IPS DF 4.7 (cell line): ENCODE data around the gene RDH12.

Source experiments
- DNase-seq: peaks from one replicate; pipeline ENCODE4 v3.0.0-alpha.2; 2013; ENCODE audit warnings: low spot score; ENCODE audit errors: extremely low read depth

Gene RDH12

DNA sequence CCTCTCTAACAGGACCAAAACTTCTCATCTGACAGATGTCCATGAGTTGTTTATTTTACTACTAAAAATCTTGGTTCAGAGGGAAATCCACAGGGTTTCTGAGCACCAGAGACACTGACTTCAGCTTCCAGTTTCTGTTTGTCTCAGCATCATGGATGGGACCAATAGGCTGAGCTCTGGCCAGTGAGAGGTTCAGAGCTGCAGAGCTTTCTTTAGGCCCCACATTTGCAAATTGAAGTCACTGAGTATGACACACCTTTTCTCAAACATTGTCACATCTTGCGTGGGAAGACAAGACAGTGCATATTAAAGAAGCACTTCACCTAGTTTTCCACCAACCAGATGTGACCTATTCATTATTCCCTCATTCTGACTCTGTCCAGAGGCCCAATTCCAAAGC lies 45.2 kb downstream of the RDH12 start:
- no peak for DNase-seq

DNA sequence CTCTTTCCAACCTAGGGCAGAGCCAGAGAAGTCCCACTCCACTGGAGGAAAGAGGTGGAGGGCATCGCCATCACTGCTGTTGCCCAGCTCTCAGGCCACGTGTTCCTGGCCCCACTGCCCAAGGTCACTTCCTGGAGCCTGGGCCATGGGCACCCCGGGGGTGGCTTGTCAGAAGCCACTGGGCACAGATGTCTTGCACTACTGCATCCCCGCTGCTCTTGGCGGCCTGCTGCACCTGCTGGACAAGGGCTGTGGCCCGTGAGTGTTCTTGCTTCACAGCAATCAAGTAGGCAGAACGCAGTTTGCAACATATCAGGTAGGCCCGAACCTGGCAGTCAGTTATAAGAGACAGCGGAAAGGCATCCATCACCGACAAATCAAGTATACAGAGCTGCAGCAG lies 46.6 kb downstream of the RDH12 start:
- DNase-seq, result no peak

DNA sequence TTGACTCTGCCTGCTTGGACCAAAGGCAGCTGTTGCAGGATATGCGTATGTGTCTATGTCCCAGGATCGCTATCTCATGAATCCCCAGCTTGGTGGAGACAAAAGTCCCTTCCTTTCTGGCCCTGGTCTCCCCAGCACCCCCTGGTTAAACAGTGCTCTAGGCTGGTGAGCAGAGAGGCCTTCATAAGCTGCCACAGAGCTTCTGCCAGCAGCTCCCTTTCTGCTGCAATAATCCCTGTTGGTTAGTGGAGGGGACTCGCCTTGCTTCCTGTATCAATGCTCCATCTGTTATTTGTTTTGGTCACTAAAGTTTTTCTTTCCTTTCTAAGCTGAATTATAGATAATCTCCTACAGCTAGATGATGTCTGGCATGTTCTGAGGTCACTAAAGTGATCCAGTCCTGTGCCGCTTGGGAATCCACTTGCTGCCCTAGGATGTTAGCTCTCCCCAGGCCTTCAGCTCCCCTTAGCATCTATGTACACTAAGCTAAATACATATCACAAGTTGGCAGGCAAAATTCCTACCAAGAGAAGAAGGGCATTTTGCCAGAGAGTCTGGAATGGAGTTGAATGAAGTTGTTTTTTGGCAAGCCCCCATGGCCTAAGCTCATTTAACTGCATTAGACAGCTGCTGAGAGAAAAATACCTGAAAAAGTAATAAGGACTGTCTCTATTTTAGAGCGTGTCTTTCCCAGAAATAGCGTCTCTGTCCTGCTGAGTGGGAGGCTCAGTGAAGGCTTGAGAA lies 47.8 kb downstream of the RDH12 start:
- DNase-seq, result no peak

DNA sequence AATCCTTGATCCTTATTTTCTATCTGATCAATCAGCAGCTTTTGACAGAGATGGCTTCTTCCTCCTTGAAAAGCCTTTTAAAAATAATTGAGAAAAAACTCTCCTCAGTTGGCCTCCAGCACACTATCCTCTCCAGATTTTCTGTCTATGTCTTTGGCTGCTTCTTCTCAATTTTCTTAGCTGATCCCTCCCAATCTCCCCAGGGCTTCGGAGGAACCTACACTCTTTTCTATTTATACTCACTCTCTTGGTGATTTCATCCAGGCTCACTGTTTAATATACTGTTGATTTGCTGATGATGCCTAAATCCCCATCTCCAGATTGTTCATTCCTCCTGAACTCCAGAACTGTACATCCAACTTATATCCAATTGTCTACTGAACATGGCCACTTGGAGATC lies 54.8 kb downstream of the RDH12 start:
- DNase-seq, result no peak

DNA sequence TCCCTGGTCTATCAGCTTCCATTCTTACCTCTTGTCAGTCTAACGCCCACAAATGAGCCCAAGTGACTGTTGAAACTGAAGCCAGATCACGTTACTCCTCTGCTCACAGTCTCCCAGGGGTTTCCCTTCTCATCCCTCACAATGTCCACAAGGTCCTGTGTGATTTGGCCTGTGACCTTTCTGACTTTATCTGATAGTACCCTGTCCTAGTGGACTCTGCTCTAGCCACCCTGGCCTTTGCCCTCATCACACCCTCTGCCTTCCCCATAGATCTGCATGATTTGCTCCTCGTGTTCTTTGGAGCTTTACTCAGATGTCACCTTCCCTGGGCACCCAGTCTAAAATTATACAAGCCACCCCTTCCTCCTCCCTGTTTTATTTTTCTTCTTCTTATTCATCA lies 55.5 kb downstream of the RDH12 start:
- DNase-seq, result no peak

DNA sequence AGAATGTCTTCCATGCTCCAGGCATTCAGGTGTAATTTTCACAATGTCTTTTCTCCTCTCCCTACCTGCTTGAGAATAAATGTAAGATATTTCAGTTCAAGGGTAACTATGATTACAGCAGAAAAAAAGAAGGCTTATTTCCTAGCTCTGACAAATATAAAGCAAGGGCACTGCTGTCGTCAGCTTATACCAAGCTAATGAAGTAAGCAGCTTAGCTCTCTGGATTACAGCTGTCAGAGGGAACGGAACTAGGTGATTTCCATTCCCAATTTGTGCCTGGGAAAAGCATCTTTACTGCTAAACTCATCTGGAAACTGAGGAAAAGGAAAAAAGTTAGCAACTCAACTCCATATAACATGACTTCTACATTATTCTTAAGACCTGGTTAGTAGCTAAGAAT lies 58.2 kb downstream of the RDH12 start:
- DNase-seq, result no peak

DNA sequence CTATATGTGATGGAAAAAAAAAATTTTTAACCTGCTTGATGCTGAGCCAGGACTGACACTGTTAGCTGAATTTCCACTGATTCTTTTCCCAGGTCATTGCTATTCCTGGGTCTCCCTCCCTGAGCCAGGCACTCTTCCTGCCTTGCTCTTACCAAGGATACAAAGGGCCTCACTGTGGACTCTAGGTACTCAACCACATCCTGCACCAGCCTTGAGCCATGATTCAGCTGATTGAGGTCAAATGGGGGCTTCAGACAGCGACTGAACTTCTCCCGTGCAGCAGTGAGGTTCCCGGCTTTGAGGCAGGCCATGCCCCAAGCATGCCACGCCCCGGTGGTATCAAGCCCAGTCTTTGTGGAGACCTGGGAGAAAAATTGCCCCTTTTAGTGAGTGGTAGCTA lies 60.4 kb downstream of the RDH12 start:
- DNase-seq, result no peak

DNA sequence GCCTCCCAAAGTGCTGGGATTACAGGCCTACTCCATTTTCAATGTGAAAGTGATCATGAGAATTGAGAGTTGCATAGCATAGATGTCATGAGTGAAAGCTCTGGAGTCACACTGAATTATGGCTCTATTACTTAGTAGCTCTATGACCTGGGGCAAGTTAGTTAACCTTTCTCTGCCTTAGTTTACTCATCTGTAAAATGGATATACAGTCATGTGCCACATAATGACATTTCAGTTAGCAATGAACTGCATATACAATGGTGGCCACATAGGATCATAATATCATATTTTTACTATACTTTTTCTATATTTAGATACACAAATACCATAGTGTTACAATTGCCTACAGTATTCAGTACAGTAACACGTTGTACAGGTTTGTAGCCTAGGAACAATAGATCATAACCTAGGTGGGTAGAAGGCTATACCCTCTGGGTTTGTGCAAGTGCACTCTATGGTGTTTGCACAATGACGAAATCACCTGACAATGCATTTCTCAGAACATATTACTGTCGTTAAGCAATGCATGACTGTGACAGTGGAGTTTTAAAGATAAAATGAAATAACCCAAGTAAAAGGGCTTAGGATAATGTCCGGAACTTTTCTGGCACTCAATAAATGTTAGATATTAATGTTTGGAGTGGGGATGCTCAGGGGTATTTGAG lies 61.6 kb downstream of the RDH12 start:
- no peak for DNase-seq

DNA sequence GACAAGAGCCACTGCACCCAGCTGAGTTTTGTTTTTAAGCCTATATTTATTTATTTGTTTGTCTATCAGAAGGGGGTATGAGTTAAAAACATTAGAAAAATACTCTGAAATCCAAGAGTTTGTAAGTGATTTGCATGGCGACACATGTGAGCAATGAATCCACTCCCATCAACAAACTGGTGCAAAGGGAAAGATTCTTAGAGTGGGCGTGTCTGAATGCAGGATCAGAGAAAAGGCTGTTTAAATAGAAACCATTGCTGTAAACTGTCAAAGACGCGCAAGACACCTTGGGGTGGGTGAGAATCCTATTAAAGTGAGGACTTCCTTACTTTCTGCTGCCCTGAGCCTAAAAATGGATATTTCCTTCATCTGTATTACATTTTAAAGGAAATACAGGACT lies 62.8 kb downstream of the RDH12 start:
- no peak for DNase-seq

DNA sequence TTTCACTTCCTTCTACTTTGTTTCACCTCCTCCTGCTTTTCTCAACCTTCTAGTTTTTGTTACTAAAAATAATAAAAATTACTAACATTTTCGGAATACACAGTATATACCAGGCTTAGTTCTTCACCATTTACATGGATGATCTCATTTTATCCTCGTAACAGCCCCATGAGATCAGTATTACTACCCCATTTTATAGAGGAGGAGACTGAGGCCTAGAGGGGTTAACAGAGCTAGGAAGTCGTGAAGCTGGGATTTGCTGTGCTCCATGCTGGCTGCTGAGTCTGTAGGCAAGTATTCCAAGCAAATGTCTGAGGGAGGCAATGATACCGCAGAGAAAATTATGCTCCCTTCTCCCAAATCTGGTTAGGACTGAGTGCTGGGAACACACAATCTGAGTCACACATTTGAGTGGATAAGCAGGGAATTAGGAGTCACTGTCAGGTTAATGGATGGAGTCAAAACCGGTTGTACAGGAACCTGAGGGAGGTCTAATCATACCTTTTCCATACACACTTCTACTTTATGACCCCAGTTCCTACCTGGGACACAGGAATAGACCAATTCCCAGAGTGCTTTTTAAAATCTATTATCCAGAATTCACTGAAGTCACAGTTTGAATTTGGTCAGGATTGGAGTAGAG lies 63.6 kb downstream of the RDH12 start:
- no peak for DNase-seq

DNA sequence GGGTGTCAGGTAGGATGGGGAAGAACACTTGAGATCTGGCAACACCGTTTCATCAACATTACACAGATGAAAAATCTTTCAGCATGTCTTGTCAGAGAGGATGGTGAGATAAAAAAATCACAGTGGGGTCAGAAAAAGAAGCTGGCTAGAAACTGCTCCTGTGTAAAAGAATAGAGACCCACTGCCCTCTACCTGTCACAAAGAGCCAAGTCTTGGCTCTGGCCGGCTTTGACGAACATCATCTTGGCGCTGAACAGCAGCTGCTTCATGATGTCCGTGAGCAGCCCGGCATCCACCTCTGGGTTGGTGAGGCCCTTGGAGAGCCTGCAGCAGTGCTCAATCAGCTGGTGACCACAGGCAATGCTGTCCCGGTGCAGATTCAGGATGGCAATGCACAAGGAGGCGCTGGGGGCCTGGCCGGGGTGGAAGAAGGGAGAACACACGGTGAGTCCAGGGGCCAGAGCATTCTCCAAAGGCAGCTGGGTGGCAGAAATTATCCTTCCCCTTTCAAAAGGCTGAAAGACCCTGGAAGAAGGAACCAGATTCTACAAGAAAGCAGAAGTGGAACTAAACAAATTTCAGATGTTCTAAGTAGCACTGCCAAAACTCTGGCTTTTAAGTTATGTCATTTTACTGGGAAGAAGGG lies 64.5 kb downstream of the RDH12 start:
- no peak for DNase-seq

DNA sequence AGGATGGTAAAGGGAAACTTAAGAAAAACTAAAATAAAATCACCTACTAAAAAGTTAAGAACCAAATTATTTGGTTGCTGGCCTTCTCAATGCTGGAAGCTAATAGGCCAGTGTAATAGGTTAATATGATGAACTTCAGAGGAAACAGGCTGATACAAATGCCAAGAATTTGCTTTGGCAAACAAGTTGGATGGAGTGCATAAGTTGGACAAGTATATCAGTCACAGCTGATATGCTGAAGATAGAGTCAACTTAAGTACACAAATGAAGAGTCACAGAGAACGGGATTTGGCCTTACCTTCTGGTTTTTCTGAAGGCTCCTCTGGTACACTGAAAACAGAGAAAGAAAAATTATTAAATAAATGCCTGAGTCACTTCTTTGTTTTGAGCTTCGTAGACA lies 66.5 kb downstream of the RDH12 start:
- DNase-seq, result no peak

DNA sequence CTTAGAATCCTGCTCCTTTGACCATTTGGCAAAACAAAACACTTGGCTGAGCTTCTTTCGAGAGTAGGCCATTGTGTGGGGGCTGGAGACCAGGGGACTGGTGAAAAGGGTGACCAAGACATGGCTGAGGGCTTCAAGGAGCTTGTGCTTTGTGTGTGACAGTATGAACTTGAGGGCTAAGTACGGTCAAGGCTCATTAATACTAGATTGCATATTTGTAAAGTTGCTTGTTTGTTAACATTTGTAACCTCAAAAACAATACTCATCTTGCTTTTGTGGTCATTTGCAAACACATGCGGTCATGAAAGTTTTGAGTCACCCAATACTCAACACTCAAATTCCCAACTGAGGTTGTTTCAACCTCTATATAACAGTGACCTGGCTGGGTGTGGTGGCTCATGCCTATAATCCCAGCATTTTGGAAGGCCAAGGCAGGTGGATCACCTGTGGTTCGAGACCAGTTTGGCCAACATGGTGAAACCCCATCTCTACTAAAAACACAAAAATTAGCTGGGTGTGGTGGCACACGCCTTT lies 72.2 kb downstream of the RDH12 start:
- no peak for DNase-seq

DNA sequence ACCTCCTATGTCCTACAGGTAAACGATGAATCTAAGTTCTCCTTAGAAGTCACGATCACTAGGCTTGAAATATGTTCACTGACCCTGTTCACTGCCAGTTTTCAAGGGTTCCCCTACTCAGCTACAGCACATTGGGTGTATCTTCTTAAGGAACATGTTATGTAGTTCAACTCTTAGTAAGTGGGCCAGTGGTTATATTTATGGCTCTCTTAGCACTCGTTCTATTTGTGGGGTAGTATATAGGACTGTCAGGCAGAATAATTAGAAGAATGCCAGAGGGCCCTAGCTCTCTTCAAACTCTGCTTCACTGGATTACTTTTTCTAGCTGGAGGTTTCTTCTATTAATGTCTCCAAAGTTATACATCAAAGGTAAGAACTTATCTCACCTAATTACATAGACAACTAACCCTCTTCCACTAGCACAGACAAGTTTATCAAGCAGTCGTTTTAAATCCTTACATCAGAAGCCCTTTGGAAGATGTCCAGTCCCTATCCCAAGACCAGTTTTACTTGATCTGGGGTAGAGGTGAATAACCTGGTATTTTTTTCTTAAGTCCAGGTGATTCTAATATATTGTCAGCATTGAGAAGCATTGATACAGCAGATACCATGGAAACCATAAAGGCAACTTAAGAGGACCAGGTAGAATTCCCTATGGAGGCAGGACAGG lies 75.1 kb downstream of the RDH12 start:
- no peak for DNase-seq

DNA sequence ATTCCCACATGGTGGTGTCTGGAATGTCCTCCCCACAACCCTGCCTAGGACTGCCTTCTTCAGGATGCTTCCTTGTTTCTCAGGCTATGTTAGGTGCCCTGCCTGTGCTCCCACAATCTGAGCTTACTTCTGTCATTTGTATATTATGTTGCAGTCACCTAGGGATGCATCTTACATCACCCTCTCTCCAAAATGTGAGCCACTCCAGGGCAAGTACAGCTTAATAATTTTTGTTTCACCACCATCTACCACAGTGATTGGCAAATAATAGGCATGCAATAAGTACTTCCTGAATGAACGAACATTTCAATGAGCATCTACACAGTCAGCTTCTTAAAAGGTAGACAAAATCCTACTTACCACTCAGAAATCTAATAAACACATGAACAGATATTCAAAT lies 77.1 kb downstream of the RDH12 start:
- DNase-seq, result no peak

DNA sequence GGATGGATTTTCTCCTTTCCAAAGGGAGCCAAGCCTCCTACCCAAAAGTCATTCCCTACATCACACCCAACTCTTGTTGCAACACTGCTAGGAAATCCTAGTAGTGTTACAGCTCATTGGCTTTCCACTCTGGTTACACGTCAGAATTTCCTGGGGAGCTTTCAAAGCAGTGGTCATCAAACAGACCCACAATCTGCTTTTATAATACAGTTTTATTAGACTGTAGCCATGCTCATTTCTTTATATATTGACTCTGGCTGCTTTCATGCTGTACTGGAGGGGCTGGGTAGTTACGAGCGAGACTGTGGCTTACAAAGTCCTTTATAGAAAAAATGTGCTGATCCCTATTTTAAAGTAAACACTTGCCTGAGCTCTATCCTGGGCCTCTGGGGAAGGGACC lies 80.4 kb downstream of the RDH12 start:
- DNase-seq, result no peak
